Astrocyte (in vitro differentiated cells and primary cell): ENCODE measurements around the gene LMNB1.

Experiments
- CTCF ChIP-seq: IDR thresholded peaks from 2 replicates; pipeline ENCODE4 v1.5.1; 2011; ENCODE audit warnings: low read depth, mild to moderate bottlenecking, inconsistent platforms, low read length, moderate library complexity; ENCODE audit not compliant: insufficient read depth
- EZH2 ChIP-seq: IDR thresholded peaks from 2 replicates; pipeline ENCODE4 v1.6.1; 2012; ENCODE audit warnings: mild to moderate bottlenecking, low read length, inconsistent platforms; ENCODE audit not compliant: insufficient read depth

GRCh38 chr5:126808521-126808988 is 31.6 kb downstream of the LMNB1 start:
- no peak for TF ChIP-seq EZH2
- TF ChIP-seq CTCF = peak; percentile 38
